A673 (cell line): ENCODE results near the gene RMDN3.

Experiments
- CTCF ChIP-seq: fragments of 300-800, 200-600 bp; sonication (generic); conservative IDR thresholded peaks from 2 replicates; pipeline ENCODE4 v1.5.1; 2017; ENCODE audit warnings: low read depth, mild to moderate bottlenecking, antibody characterized with exemption, low read length, moderate library complexity, mixed read lengths
- EZH2 ChIP-seq: fragments of 200-600 bp; sonication (generic); IDR thresholded peaks from 2 replicates; pipeline ENCODE4 v1.6.1; 2017; ENCODE audit warnings: borderline replicate concordance, low read depth, mild to moderate bottlenecking, mixed read lengths, antibody characterized with exemption, low read length; ENCODE audit not compliant: poor library complexity, severe bottlenecking

GRCh38 chr15:40749151-40749630, 5.9 kb downstream of the RMDN3 start:
- TF ChIP-seq CTCF (no peak), EZH2 (no peak)
